K562 (cell line): ENCODE results near the gene PIGK. TPM values are rescaled to one million over a fixed set of nuclear protein-coding genes. Genes with fewer than 3 reads are reported as not detected.

ENCODE experiments used
- HNRNPL ChIP-seq: fragments of 200-400 bp; formaldehyde crosslinking; IDR thresholded peaks from 2 replicates; pipeline ENCODE4 v1.6.1; 2017; ENCODE audit warnings: low read depth, mild to moderate bottlenecking, low read length
- ID3 ChIP-seq, 2 experiments: fragments of 250-450 bp in 1 of 2; fragments of 450-650 bp in 1 of 2; sonication (Bioruptor Pico) in 1 of 2; IDR thresholded peaks; 2 replicates each; pipeline versions ENCODE4 v1.6.1 to v1.8.0; 2016 to 2021; ENCODE audit warnings: mild to moderate bottlenecking in 2 of 2, moderate library complexity in 2 of 2, missing compliant biosample characterization in 1 of 2, missing genetic modification characterization in 1 of 2
- RFX5 ChIP-seq: IDR thresholded peaks from 2 replicates; pipeline ENCODE4 v1.6.1; 2011; ENCODE audit warnings: low read depth, mild to moderate bottlenecking, improper control_type of control experiment, low read length
- SAFB2 ChIP-seq: fragments of 200-400 bp; formaldehyde crosslinking; IDR thresholded peaks from 2 replicates; pipeline ENCODE4 v1.6.1; 2018; ENCODE audit warnings: borderline replicate concordance, low read length, low read depth, moderate library complexity; ENCODE audit not compliant: severe bottlenecking
- ZBTB1 ChIP-seq: sonication (generic); formaldehyde crosslinking; IDR thresholded peaks from 2 replicates; pipeline ENCODE4 v1.8.1; 2023; ENCODE audit warnings: missing genetic modification reagents, low read depth, mild to moderate bottlenecking, borderline replicate concordance
- ZFP30 ChIP-seq: fragments of 250-450 bp; sonication (Bioruptor Pico); IDR thresholded peaks from 2 replicates; pipeline ENCODE4 v1.8.0; 2022; ENCODE audit warnings: moderate library complexity, mild to moderate bottlenecking, inconsistent platforms, borderline replicate concordance
- microRNA-seq: library from miRNA; unstranded; fragments of <30 nt; microRNA quantifications from one replicate; pipeline ENCODE4, GENCODE V29; 2018; ENCODE audit warnings: borderline microRNAs expressed
- polyA plus RNA-seq, 8 experiments: library from polyadenylated mRNA; depleted of rRNA in 4 of 8; stranded (reverse) in 5 of 8; unstranded in 3 of 8; fragments of >200 nt; fragmentation: Nextera tagmentation in 2 of 8; fragmentation: Illumina TruSeq in 1 of 8; extraction: Ambion mirVana in 2 of 8; extraction: Trizol in 1 of 8; gene quantifications; 2 replicates each; pipeline versions ENCODE4 v1.2.1 to v1.2.3, GENCODE V29; 2011 to 2014; ENCODE audit warnings: inconsistent platforms in 1 of 8, missing spikeins in 1 of 8
- small RNA-seq: library from RNA; depleted of rRNA; stranded (forward); fragments of <200 nt; gene quantifications from one replicate; pipeline ENCODE3, GENCODE V24; 2014
- total RNA-seq, 7 experiments: library from RNA; depleted of rRNA in 6 of 7; stranded (reverse); fragments of >200 nt in 6 of 7; fragmentation: Illumina TruSeq in 2 of 7; extraction: Trizol in 2 of 7; gene quantifications; 2 replicates each; pipeline versions ENCODE4 v1.2.1 to v1.2.3, GENCODE V29; 2011 to 2021; ENCODE audit warnings: low replicate concordance in 1 of 7

The PIGK gene
- total and polyA plus RNA-seq, 9 of the 15 experiments (the other 6 are each of a cell fraction or from before 2014, with no cell fraction given): 15.7 to 59.5 (median 29.9) TPM

- TF ChIP-seq SAFB2: no peak
- TF ChIP-seq ZFP30 (CRISPR knock-in tag): no peak
- TF ChIP-seq RFX5: no peak
- TF ChIP-seq ZBTB1 (CRISPR knock-in tag): no peak
- no peak for TF ChIP-seq HNRNPL
- TF ChIP-seq ID3 (CRISPR knock-in tag; IDR thresholded peaks at IDR 0.05): no peak
- TF ChIP-seq ID3 (tag; IDR thresholded peaks at IDR 0.05): no peak
Observed at GRCh38 chr1:77039111-77039510, 180.1 kb downstream of the PIGK start (continued).

Small RNAs within 50 kb of the gene (microRNA-seq; reads per million reads assigned to microRNA genes)
- gene MIR7156: not detected

Small RNAs within 50 kb of the gene (small RNA-seq; reads per million reads assigned to genes)
- not detected for gene MIR7156

Other genes starting within 250 kb of the PIGK start
- not detected in 2 replicates for gene AK5, start 62.6 kb upstream of the PIGK start, total RNA-seq (2014; rRNA removed)
- gene AK5, start 62.6 kb upstream of the PIGK start, total RNA-seq (2014; rRNA removed; fragmentation: Illumina TruSeq; extraction: Trizol): not detected in 2 replicates
- not detected in 2 replicates for gene AK5, start 62.6 kb upstream of the PIGK start, total RNA-seq (2015; rRNA removed; fragmentation: Illumina TruSeq; extraction: Trizol)
- gene AK5, start 62.6 kb upstream of the PIGK start, total RNA-seq (2021): not detected in 2 replicates
- gene AK5, start 62.6 kb upstream of the PIGK start, polyA plus RNA-seq (2011; rRNA removed): not detected in 2 replicates
- gene AK5, start 62.6 kb upstream of the PIGK start, polyA plus RNA-seq (2014; fragmentation: Illumina TruSeq; extraction: Trizol): not detected in 2 replicates
- gene AK5, start 62.6 kb upstream of the PIGK start, polyA plus RNA-seq (2014; fragmentation: Nextera tagmentation; extraction: Ambion mirVana): under 1 TPM in 1 of 2 experiments, not detected in 1; 0.06 TPM
- gene AK5, start 62.6 kb upstream of the PIGK start, polyA plus RNA-seq (2014; rRNA removed): not detected in 2 replicates